Measurements from ENCODE around the gene STON2. TPM values are rescaled to one million over a fixed set of nuclear protein-coding genes. Genes with fewer than 3 reads are reported as not detected.

The STON2 gene
- total and polyA plus RNA-seq, 2 of the 8 experiments (the other 6 are each of a cell fraction or from before 2014, with no cell fraction given) = 8.9 to 50.0 TPM

DNA sequence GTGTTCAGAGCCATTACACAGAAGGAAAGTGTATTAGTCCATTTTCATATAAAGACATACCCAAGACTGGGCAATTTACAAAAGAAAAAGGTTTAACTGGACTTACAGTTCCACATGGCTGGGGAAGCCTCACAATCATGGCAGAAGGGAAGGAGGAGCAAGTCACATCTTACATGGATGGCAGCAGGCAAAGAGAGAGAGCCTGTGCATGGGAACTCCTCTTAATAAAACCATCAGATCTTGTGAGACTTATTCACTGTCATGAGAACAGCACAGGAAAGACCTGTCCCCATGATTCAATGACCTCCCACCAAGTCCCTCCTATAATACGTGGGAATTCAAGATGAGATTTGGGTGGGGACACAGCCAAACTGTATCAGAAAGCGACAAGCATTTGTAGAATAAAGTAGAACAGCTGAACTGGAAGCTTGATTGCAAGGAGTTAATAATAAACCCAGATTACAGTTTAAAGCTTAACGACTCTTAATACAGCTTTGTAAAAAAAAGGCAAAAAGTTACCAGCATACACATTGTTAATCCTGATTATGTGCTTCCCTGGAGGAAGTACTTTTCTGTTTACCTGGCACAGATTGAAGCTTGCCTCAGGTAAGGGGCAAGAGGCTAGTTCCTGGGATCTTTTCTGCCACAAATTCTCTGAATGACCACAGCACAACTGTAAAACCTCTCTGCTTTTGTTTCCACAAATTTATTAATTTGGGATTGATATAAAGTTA lies 18.1 kb upstream of the STON2 start:
- WGBS, 2 experiments (ENCODE audit: extremely low coverage in 1 of 2, insufficient coverage in 1 of 2, insufficient read length in 1 of 2, insufficient replicate concordance in 2 of 2, low coverage in 1 of 2, low lambda C conversion rate in 2 of 2, missing lambda C conversion rate in 1 of 2) = 91% methylated on average over 3 of the region's 3 CpGs; no CpG with 5 or more reads in 1 of the 2 experiments
- Histone ChIP-seq H2BK15ac (ENCODE audit: low read length) (no peak overlapping the region), H2BK20ac (ENCODE audit: low read length) (no peak overlapping the region), H3K56ac (replicated peaks; ENCODE audit: insufficient read length, low read depth, low read length) (no peak overlapping the region), H4K8ac (ENCODE audit: extremely low read depth, insufficient read depth, low read length) (no peak overlapping the region), H4K5ac (ENCODE audit: insufficient read length, low read depth, low read length) (no peak overlapping the region), H3K27ac (ENCODE audit: low read depth, low read length) (no peak overlapping the region), H2AFZ (ENCODE audit: low read length) (no peak overlapping the region), H2BK120ac (replicated peaks; ENCODE audit: low read depth, low read length) (no peak overlapping the region), H3K79me2 (ENCODE audit: control insufficient read depth in 1 of 2, insufficient read depth in 2 of 2, low read length in 2 of 2) (peaks cover 0 to 20% of the 10 kb centered on the region in 2 experiments; a peak in 2 of 4 replicates), H3K9ac (replicated peaks in 1 of 4; ENCODE audit: extremely low read depth in 1 of 4, low read depth in 3 of 4, low read length in 3 of 4) (no peak overlapping the region), H3K4me3 (ENCODE audit: extremely low read depth in 1 of 4, insufficient read depth in 2 of 4, low read depth in 3 of 4, low read length in 4 of 4) (no peak overlapping the region), H2AK5ac (ENCODE audit: low read depth, low read length) (no peak overlapping the region), H2BK5ac (ENCODE audit: low read depth, low read length) (no peak overlapping the region), H3K36me3 (ENCODE audit: control insufficient read depth in 2 of 4, insufficient read depth in 4 of 4, low read length in 3 of 4) (peaks cover 0 to 14% (median 2%) of the 10 kb centered on the region in 4 experiments; a peak in 3 of 8 replicates), H3K18ac (ENCODE audit: extremely low read depth, low read length) (no peak overlapping the region), H4K20me1 (replicated peaks in 1 of 2; ENCODE audit: control insufficient read depth in 1 of 2, insufficient read depth in 2 of 2, low read length in 2 of 2) (no peaks in the 10 kb centered on the region), H3K4me2 (ENCODE audit: insufficient read depth in 1 of 2, low read depth in 2 of 2, low read length in 2 of 2) (no peak overlapping the region), H3K14ac (ENCODE audit: insufficient read length) (no peak overlapping the region), H3K4me1 (replicated peaks in 1 of 4; ENCODE audit: control insufficient read depth in 3 of 4, insufficient read depth in 4 of 4, low read length in 3 of 4) (no peaks in the 10 kb centered on the region), H3K79me1 (ENCODE audit: low read depth, low read length) (peaks cover 8% of the 10 kb centered on the region; the same call in 1 of the 2 replicates), H4K91ac (replicated peaks; ENCODE audit: insufficient read length, low read length) (no peak overlapping the region), H2BK12ac (ENCODE audit: low read depth, low read length) (no peak overlapping the region), H3K4ac (replicated peaks; ENCODE audit: insufficient read length, low read depth, low read length) (no peak overlapping the region), H3K27me3 (replicated peaks in 1 of 4; ENCODE audit: control insufficient read depth in 3 of 4, extremely low read depth in 1 of 4, insufficient read depth in 3 of 4, low read length in 3 of 4) (no peaks in the 10 kb centered on the region), H3K23me2 (ENCODE audit: low read depth, low read length) (no peaks in the 10 kb centered on the region), H3K9me3 (ENCODE audit: insufficient read depth in 2 of 2, low read depth in 1 of 2, low read length in 1 of 2) (peaks cover 2 to 3% of the 10 kb centered on the region in 2 experiments; a peak in 2 of 4 replicates), H3K23ac (ENCODE audit: insufficient read length) (no peak overlapping the region)
- POLR2A ChIA-PET (ENCODE audit: partially characterized antibody) = interaction anchor here (1.3 kb wide), 1 partner anchor 16 kb away, joined by 4 read pairs; no protein-coding TSS in a partner anchor
- CTCF ChIA-PET (ENCODE audit: partially characterized antibody) = interaction anchor here (0.6 to 3.7 kb wide), 4 partner anchors 13 to 166 kb away, joined by 3 to 12 read pairs (median 3); no protein-coding TSS in a partner anchor
- DNase-seq (ENCODE audit: low read depth in 1 of 2, low spot score in 2 of 2) (no peak), FAIRE-seq (no peak)
- TF ChIP-seq TEAD4 (IDR thresholded peaks at IDR 0.05; ENCODE audit: low read depth, low read length) (no peak), SP1 (IDR thresholded peaks at IDR 0.05; ENCODE audit: low read depth, low read length) (no peak), POLR2AphosphoS5 (IDR thresholded peaks at IDR 0.05; ENCODE audit: low read depth, low read length) (no peak), TAF7 (optimal IDR thresholded peaks at IDR 0.05; ENCODE audit: borderline replicate concordance, low read depth, low read length) (no peak), ZNF274 (IDR thresholded peaks at IDR 0.05; ENCODE audit: borderline replicate concordance, extremely low read depth, low read length) (no peak)

Measured in H1 (cell line).